ENCODE measurements around the gene TMEM51. TPM values are rescaled to one million over a fixed set of nuclear protein-coding genes. Genes with fewer than 3 reads are reported as not detected.

The TMEM51 gene
- total RNA-seq, 2 donors from 2014 or later: 12.1 TPM

DNA sequence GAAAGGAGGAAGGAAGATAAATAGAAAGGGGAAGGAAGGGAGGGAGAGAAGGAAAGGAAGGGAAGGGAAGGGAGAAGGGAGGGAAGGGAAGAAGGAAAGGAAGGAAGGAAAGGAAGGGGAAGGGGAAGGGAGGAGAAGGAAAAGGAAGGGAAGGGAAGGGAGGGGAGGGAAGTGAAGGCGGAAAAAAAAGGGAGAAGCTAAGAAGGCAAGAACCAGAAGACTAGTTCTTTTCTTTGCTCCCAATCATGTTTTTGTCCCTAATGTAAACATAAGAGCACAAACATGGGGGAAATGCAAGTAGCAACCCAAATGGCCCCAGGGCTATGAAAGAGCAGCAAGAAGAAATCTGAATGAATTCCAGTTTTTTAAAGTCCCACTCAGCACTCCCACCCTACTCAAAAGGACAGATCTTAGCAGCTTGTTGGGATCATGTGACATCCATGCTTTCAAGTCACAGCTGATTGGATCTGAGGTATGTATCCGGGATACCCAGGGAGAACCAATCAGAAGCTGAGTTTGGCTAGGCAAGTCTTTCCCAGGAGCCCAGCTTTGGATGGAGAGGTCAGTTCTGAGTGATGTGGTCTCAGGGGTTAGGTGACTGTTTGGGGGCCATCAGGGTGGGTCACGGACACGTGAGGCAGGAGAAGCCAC lies 69.2 kb downstream of the TMEM51 start:
- peaks cover 2% of the 10 kb centered on the region for H3K27me3 Mint-ChIP-seq (ENCODE audit: insufficient read depth)
- H3K36me3 ChIP-seq (ENCODE audit: control insufficient read depth, insufficient read depth, low read length): peaks cover 22% of the 10 kb centered on the region
- no peak overlapping the region for H3K9ac ChIP-seq (ENCODE audit: extremely low read depth, low read length, poor library complexity, severe bottlenecking)
- H3K27ac ChIP-seq (ENCODE audit: low read depth, low read length): no peak overlapping the region
- H3K4me3 ChIP-seq (ENCODE audit: low read length): no peak overlapping the region
- peaks cover 3% of the 10 kb centered on the region for H3K4me1 Mint-ChIP-seq
- no peaks in the 10 kb centered on the region for H3K4me1 ChIP-seq (ENCODE audit: control insufficient read depth, insufficient read depth, low read length)
- TF ChIP-seq, protein P1, sequence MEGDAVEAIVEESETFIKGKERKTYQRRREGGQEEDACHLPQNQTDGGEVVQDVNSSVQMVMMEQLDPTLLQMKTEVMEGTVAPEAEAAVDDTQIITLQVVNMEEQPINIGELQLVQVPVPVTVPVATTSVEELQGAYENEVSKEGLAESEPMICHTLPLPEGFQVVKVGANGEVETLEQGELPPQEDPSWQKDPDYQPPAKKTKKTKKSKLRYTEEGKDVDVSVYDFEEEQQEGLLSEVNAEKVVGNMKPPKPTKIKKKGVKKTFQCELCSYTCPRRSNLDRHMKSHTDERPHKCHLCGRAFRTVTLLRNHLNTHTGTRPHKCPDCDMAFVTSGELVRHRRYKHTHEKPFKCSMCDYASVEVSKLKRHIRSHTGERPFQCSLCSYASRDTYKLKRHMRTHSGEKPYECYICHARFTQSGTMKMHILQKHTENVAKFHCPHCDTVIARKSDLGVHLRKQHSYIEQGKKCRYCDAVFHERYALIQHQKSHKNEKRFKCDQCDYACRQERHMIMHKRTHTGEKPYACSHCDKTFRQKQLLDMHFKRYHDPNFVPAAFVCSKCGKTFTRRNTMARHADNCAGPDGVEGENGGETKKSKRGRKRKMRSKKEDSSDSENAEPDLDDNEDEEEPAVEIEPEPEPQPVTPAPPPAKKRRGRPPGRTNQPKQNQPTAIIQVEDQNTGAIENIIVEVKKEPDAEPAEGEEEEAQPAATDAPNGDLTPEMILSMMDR (conservative IDR thresholded peaks at IDR 0.05): no peak
- H3K27ac Mint-ChIP-seq: no peak overlapping the region
- peaks cover 13% of the 10 kb centered on the region for H3K9me3 ChIP-seq (ENCODE audit: control insufficient read depth, low read length)
- no peaks in the 10 kb centered on the region for H3K27me3 ChIP-seq (ENCODE audit: control insufficient read depth, insufficient read depth, low read length, poor library complexity, severe bottlenecking)
- H3K9me3 Mint-ChIP-seq: peaks cover 12% of the 10 kb centered on the region
- WGBS, 2 experiments (ENCODE audit: insufficient coverage in 1 of 2, insufficient read length in 1 of 2): 96 to 100% methylated on average over 3 to 4 of the region's 4 CpGs
- H3K4me3 Mint-ChIP-seq: no peak overlapping the region
- H3K36me3 Mint-ChIP-seq (ENCODE audit: low read depth): peaks cover 32% of the 10 kb centered on the region
- no peak for DNase-seq

DNA sequence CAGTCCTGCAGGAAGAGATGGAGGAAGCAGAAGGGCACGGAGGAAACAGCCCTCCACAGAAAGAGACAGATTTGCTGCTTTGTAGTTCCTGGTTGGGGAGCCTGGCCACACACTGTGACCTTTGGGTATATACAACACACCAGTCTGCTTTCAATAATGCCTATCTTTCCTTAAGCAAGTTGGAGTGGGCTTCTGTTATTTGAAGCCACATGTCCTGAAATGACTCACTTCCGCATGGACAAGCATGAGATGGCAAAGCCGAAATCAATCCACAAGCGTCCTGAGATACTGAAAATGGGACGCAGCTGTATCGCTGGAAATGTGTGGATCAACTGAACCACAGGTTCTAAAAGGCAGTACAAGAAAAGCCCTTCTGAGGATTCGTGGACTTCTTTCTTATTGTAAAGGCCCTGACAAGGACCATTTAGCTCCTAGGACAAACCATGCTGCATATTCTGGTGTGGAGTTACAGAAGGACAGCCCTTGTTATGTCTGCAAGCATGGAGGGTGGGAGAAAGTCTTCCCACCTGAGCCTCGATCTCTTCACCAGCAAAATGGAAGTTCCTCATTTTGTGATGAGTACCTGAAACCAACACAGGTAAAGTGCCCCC lies 70.8 kb downstream of the TMEM51 start:
- TF ChIP-seq, protein P1 (conservative IDR thresholded peaks at IDR 0.05): no peak
- no peaks in the 10 kb centered on the region for H3K27me3 ChIP-seq (ENCODE audit: control insufficient read depth, insufficient read depth, low read length, poor library complexity, severe bottlenecking)
- WGBS, 2 experiments (ENCODE audit: insufficient coverage in 1 of 2, insufficient read length in 1 of 2): 92 to 97% methylated on average over 8 of the region's 8 CpGs
- Mint-ChIP-seq H3K27ac (no peak overlapping the region), H3K36me3 (ENCODE audit: low read depth) (peaks cover 17% of the 10 kb centered on the region), H3K9me3 (no peaks in the 10 kb centered on the region), H3K4me3 (no peak overlapping the region), H3K27me3 (ENCODE audit: insufficient read depth) (peaks cover 2% of the 10 kb centered on the region), H3K4me1 (peaks cover 3% of the 10 kb centered on the region)
- H3K36me3 ChIP-seq (ENCODE audit: control insufficient read depth, insufficient read depth, low read length): peaks cover 9% of the 10 kb centered on the region
- H3K4me3 ChIP-seq (ENCODE audit: low read length): no peak overlapping the region
- no peak overlapping the region for H3K9ac ChIP-seq (ENCODE audit: extremely low read depth, low read length, poor library complexity, severe bottlenecking)
- no peaks in the 10 kb centered on the region for H3K4me1 ChIP-seq (ENCODE audit: control insufficient read depth, insufficient read depth, low read length)
- no peak for DNase-seq
- no peak overlapping the region for H3K27ac ChIP-seq (ENCODE audit: low read depth, low read length)
- H3K9me3 ChIP-seq (ENCODE audit: control insufficient read depth, low read length): no peaks in the 10 kb centered on the region

DNA sequence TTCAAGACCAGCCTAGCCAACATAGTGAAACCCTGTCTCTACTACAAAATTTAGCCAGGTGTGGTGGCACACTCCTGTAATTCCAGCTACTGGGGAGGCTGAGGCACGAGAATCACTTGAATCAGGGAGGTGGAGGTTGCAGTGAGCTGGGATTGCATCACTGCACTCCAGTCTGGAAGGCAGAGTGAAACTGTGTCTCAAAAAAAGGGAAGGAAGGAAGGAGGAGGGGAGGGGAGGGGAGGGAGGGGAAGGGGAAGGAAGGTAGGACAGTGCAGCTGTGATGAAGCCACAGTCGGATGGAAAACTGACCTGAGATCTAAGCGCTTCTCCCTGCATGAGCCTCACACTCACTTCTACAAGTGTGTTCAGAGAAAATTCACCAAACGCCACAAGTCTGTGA lies 71.4 kb downstream of the TMEM51 start:
- TF ChIP-seq, protein P1 (conservative IDR thresholded peaks at IDR 0.05): no peak
- WGBS, 2 experiments (ENCODE audit: insufficient coverage in 1 of 2, insufficient read length in 1 of 2): 95 to 100% methylated on average over 2 to 4 of the region's 4 CpGs
- H3K27ac Mint-ChIP-seq: no peak overlapping the region

More for the DNA sequence above, 71.4 kb downstream of the TMEM51 start:
- H3K4me3 Mint-ChIP-seq: no peak overlapping the region
- Histone ChIP-seq H3K36me3 (ENCODE audit: control insufficient read depth, insufficient read depth, low read length) (peaks cover 3% of the 10 kb centered on the region), H3K4me3 (ENCODE audit: low read length) (no peak overlapping the region), H3K9ac (ENCODE audit: extremely low read depth, low read length, poor library complexity, severe bottlenecking) (no peak overlapping the region), H3K27ac (ENCODE audit: low read depth, low read length) (no peak overlapping the region), H3K4me1 (ENCODE audit: control insufficient read depth, insufficient read depth, low read length) (no peaks in the 10 kb centered on the region), H3K9me3 (ENCODE audit: control insufficient read depth, low read length) (no peaks in the 10 kb centered on the region), H3K27me3 (ENCODE audit: control insufficient read depth, insufficient read depth, low read length, poor library complexity, severe bottlenecking) (no peaks in the 10 kb centered on the region)
- H3K27me3 Mint-ChIP-seq (ENCODE audit: insufficient read depth): peaks cover 2% of the 10 kb centered on the region
- H3K36me3 Mint-ChIP-seq (ENCODE audit: low read depth): peaks cover 11% of the 10 kb centered on the region
- peaks cover 3% of the 10 kb centered on the region for H3K4me1 Mint-ChIP-seq
- no peak for DNase-seq
- H3K9me3 Mint-ChIP-seq: no peaks in the 10 kb centered on the region
